HG03565 (cell line): Measurements from ENCODE around the gene LIMK1.
"Not testable (repeated sequence)": the region's sequence is repeated elsewhere in the genome, so short reads cannot be mapped to it uniquely, and the experiment has no call there.

Source experiments
- ATAC-seq: cut with Tn5 transposase; IDR thresholded peaks from one replicate; pipeline ENCODE4 v1.9.1; 2021; ENCODE audit warnings: mild to moderate bottlenecking, moderate library complexity; ENCODE audit not compliant: unreplicated experiment

Gene LIMK1

DNA sequence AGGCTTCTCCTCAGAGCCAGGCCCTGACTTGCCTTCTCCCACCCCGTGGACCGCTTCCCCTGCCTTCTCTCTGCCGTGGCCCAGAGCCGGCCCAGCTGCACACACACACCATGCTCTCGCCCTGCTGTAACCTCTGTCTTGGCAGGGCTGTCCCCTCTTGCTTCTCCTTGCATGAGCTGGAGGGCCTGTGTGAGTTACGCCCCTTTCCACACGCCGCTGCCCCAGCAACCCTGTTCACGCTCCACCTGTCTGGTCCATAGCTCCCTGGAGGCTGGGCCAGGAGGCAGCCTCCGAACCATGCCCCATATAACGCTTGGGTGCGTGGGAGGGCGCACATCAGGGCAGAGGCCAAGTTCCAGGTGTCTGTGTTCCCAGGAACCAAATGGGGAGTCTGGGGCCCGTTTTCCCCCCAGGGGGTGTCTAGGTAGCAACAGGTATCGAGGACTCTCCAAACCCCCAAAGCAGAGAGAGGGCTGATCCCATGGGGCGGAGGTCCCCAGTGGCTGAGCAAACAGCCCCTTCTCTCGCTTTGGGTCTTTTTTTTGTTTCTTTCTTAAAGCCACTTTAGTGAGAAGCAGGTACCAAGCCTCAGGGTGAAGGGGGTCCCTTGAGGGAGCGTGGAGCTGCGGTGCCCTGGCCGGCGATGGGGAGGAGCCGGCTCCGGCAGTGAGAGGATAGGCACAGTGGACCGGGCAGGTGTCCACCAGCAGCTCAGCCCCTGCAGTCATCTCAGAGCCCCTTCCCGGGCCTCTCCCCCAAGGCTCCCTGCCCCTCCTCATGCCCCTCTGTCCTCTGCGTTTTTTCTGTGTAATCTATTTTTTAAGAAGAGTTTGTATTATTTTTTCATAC lies 38.0 kb downstream of the LIMK1 start:
- no peak for ATAC-seq

DNA sequence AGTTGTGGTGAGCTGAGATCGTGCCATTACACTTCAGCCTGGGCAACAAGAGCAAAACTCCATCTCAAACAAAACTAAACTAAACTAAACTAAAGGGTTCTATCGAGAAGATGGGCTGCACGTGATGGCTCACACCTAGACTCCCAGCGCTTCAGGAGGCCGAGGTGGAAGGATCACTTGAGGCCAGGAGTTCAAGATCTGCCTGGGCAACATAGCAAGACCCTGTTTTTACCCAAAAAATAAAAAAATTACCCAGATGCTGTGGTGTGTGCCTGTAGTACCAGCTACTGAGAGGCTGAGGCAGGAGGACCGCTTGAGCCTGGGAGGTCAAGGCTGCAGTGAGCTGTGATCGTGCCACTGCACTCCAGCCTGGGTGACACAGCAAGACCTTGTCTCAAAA lies 40.3 kb downstream of the LIMK1 start:
- not testable (repeated sequence) for ATAC-seq

DNA sequence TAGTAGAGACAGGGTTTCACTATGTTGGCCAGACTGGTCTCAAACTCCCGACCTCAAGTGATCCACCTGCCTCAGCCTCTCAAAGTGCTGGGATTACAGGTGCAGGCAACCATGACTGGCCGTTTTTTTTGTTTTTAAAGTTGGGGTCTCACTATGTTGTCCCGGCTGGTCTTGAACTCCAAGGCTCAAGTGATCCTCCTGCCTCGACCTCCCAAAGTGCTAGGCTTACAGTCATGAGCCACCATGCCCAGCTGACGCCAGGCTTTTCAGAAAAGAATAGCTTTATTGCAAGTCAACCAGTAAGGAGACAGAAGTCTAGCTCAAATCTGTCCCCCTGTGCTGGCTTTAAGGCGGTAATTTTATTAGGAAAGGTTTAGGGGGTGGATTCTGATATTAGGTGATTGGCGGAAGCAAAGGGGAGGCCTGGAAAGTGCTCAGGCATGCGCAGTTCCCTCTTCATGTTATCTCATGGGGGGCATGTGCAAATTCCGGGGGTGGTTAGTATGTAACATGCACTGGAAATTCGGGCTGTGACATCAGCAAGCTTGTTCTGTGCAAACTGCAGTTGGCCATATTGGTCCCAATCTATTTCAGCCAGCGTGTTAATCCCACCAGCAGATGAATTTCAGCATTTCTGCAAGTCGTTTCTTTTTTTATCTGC lies 42.7 kb downstream of the LIMK1 start:
- no peak for ATAC-seq

DNA sequence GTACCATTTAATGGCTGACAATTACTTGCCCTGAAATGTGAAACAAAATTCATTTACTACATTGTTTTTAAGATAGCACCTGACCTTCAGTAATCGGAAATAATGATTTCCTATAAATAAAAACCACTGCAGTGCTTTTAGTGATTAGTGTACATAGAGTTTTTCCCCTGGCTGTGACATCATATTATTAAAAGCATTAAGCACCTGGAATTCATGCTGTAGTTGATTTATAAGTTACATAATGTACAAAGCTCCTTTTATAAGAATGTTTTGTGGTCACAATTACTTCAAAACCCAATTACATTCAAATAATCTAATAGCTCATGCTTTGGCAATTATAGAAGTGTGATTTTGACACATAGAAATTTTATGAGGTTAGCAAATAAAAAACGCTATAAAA lies 46.3 kb downstream of the LIMK1 start:
- ATAC-seq = no peak

- no peak for ATAC-seq
Observed at GRCh38 chr7:74130518-74130917, 46.9 kb downstream of the LIMK1 start.

DNA sequence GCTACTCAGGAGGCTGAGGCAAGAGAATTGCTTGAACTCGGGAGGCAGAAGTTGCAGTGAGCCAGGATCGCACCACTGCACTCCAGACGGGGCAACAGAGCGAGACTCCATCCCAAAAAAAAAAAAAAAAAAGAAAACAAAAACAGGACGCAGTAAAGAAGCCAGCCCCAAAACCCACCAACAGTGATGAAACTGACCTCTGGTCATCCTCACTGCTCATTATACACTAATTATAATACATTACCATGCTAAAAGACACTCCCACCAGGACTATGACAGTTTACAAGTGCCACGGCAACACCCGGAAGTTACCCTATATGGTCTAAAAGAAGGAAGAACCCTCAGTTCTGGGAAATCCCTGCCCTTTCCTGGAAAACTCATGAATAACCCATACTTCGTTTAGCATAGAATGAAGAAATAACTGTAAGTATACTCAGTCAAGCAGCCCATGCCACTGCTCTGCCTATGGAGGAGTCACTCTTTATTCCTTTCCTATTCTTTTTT lies 50.6 kb downstream of the LIMK1 start:
- ATAC-seq = no peak

DNA sequence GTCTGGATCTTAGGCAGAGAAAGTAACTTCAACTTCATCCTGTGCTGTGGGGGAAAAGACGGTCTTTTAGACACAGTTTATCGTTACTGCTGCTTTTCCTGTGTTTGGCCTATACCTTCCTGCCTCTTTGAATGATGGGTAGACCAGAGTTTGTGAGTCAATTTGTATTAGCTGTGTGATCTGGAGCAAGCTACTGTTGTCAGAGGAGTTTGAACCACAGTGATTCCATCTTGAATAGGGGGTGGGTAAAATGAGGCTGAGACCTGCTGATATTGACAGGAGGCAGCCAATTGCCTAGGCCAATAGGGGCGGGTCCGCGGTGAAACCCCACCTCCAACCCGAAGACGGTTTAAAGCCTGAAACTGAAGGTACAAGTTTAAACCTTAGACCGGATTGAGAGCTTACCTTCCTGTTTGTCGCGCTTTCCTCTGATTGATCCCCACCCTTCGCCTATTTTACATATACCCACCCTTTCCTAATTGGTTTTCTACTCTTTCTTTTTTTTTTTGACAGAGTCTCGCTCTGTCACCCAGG lies 54.8 kb downstream of the LIMK1 start:
- ATAC-seq = no peak

DNA sequence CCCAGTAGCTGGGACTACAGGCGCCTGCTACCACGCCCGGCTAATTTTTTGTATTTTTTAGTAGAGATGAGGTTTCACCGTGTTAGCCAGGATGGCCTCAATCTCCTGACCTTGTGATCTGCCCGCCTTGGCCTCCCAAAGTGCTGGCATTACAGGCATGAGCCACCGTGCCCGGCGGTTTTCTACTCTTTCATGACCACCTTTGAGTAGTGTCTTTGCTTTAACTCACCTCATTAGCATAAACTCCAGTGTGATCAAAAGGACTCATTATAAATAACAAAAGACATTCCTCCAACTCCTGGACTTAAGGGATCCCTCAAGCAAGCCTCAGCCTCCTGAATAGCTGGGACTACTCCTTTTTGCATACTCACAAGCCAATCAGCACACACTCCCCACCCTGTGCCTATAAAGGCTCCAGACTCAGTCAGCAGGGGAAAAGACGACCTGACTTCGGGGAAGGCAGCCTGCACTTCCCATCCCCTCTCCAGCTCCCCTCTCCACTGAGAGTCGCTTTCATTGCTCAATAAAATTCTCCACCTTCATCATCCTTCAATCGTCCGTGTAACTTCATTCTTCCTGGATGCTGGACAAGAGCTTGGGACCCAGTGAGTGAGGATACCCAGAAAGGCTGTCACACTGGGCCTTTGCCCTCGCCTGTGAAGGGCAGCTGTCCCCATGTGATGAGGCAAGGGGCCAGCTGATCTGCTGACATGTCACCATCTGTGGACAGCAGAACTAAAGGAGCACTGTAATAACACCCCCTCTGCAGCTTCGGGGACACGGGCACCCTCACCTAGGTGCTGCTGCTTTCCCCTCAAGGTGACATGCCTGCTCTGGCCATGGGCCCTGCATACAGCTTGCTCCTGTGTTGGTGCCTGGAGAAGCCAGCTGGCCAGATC lies 55.6 kb downstream of the LIMK1 start:
- ATAC-seq = no peak

- ATAC-seq = no peak
Observed at GRCh38 chr7:74141705-74142104, 58.1 kb downstream of the LIMK1 start.

- ATAC-seq = no peak
Observed at GRCh38 chr7:74143383-74143782, 59.8 kb downstream of the LIMK1 start.

DNA sequence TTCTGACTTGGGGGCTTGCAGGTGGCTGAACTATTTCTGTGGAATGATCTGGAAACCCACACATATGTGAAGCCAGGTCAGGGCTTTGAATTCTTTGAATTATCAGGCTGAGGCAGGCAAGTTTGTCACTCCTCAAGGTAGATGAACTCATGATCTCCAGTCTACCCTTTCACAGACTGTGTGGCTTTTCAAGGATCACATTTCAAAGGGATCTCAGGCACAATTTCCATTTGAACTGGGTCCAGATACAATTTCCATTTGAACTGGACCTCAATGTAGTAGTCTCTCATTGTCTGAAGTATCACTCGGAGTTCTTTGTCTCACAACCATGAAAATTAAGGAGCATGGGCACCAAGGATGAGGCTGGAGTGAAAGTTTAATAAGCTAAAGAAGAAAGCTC lies 64.9 kb downstream of the LIMK1 start:
- ATAC-seq = no peak

DNA sequence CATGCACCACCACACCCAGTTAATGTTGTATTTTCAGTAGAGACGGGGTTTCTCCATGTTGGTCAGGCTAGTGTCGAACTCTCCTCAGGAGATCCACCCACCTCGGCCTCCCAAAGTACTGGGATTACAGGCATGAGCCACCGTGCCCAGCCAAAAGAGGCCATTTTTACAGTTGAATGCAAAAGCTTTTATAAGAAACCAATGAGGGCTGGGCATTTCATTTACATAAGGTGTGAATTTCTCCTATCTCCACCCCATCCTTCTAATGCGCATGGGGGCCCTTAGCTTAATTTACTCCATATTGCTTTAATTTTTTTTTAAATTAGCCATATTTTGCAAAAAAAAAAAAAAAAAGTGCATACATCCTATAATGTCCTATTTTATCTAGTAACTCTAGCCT lies 65.5 kb downstream of the LIMK1 start:
- ATAC-seq = no peak

DNA sequence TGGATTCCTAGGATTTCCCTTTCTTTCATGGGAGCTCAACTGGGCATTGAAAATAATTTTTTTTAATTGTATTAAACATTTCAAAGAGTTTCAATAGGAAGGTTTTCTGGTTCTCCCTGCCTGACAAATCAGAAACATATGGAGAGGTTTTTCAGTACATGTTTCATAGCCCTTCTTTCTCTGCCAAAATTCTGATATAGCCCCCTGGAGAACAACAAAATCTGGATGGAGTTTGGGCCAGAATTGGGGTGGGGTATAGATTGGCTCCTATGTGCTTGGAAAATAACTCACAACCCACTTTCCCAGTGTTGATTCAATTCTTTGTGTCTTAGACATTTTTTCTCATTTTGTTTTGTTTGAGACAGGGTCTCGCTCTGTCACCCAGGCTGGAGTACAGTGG lies 66.0 kb downstream of the LIMK1 start:
- ATAC-seq = no peak

DNA sequence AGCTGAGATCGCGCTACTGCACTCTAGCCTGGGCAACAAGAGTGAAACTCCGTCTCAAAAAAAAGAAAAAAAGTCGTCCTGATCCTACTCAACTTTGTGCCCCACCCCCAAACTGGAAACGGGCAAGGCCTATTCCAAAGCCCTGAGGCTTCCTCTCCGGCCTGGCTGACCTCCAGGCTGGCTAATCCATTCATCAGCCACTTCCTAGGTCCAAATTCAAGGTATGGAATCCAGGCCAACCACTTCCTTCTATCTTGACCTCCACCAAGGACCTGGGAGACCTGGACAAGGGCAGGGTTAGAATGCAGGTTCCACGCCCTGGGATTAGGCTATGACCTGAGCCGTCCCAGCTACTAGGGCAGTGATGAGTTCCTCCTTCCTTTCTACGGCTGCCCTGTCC lies 70.1 kb downstream of the LIMK1 start:
- ATAC-seq = no peak

GRCh38 chr7:74155810-74156395 lies 72.3 kb downstream of the LIMK1 start:
- ATAC-seq = no peak

DNA sequence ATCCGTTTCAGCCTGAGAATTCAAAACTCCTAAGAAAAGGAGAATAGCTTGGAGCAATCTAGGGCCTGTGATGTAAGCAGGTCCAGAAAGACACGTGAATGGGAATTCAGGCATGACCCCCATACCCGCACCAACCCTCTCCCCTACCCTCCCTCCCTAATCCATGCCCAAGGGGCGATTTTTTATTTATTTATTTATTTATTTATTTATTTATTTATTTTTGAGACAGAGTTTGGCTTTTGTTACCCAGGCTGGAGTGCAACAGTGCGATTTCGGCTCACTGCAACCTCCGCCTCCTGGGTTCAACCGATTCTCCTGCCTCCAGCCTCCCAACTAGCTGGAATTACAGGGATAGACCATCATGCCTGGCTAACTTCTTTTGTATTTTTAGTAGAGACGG lies 74.0 kb downstream of the LIMK1 start:
- ATAC-seq = no peak

- no peak for ATAC-seq
Observed at GRCh38 chr7:74164985-74165456, 81.4 kb downstream of the LIMK1 start.

DNA sequence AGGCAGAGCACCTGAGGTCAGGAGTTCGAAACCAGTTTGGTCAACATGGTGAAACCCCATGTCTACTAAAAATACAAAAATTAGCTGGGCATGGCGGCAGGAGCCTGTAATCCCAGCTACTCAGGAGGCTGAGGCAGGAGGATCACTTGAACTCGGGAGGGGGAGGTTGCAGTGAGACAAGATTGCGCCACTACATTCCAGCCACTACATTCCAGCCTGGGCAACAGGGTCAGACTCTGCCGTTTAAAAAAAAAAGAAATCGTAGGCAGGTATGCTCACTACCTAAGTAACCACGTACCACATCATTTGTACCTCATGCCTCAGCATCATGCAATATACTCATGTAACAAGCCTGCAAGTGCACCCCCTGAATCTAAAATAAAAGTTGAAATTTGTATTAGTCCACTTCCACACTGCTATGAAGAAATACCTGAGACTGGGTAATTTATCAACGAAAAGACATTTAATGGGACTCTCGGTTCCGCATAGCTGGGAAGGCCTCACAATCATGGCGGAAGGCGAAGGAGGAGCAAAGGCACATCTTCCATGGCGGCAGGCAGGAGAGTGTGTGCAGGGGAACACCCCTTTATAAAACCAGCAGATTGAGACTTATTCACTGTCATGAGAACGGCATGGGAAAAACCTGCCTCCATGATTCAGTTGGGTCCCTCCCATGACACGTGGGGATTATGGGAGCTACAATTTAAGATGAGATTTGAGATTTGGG lies 82.4 kb downstream of the LIMK1 start:
- no peak for ATAC-seq

GRCh38 chr7:74167324-74167723 lies 83.7 kb downstream of the LIMK1 start:
- not testable (repeated sequence) for ATAC-seq
